ENCODE results near the gene OTUD3. TPM values are rescaled to one million over a fixed set of nuclear protein-coding genes. Genes with fewer than 3 reads are reported as not detected.

The OTUD3 gene
- total and polyA plus RNA-seq, 2 of the 13 experiments (the other 11 are each of a cell fraction or from before 2014, with no cell fraction given), result 5.2 to 7.5 TPM

DNA sequence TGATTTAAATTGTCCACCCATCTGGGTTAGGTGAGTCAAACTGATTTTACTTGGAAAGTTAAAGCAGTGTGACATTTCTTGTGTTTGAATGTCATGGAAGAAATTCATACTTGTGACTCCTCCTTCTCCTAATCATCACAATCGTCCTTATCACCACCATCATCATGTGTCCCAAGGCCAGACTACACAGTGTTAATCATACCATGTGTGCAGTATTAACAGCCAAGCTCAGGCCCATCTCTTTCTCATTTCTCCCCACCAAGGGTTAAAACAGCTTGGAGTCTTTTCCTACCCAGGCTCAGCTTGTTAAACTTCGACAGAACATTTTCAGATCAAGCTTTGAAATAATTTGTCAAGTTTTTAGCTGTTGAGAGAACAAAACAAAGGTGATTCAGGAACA lies 63.7 kb downstream of the OTUD3 start:
- ATAC-seq (no peak), DNase-seq (ENCODE audit: low spot score) (no peak), FAIRE-seq (no peak)
- ChIA-PET POLR2A (interaction anchor here (0.8 to 1.7 kb wide), 4 partner anchors 16 to 29 kb away, joined by 3 to 7 read pairs (median 3); no protein-coding TSS in a partner anchor), CTCF (ENCODE audit: low intra/inter-chr PET ratio, low total read pairs) (no interaction called here)
- no TSS peak for BruUV-seq (replicated peaks)
- H4K20me1 ChIP-seq (ENCODE audit: insufficient read depth, low read length), result no peaks in the 10 kb centered on the region
- in situ Hi-C loops (cut with HindIII; ENCODE audit: extremely low pct_ligation_motif_present, low pct_unique_long_range_greater_than_20kb) (no loop called here), intact Hi-C loops (cut with micrococcal nuclease; ENCODE audit: unreplicated experiment) (no loop called here)
- H3K9ac ChIP-seq (ENCODE audit: insufficient read depth, low read depth, low read length), result 0 out of 2 replicates have a peak overlapping the region, but pooled peaks have one; percentile 0
- H3K4me2 ChIP-seq (ENCODE audit: low read depth, low read length), result no peak overlapping the region
- peaks cover 28% of the 10 kb centered on the region for H3K4me1 ChIP-seq (ENCODE audit: insufficient read depth, low read length)
- no peaks in the 10 kb centered on the region for H3K79me2 ChIP-seq (ENCODE audit: insufficient read depth, low read length)
- H3K27me3 ChIP-seq (ENCODE audit: control insufficient read depth in 1 of 2, insufficient read depth in 2 of 2, low read length in 2 of 2), result no peaks in the 10 kb centered on the region
- TF ChIP-seq ZNF652 (CRISPR knock-in tag; IDR thresholded peaks at IDR 0.05; ENCODE audit: borderline replicate concordance, low read depth) (peak; percentile 84), KAT2B (IDR thresholded peaks at IDR 0.05; ENCODE audit: borderline replicate concordance, low read depth, low read length) (no peak), PHF21A (CRISPR knock-in tag; IDR thresholded peaks at IDR 0.05) (no peak), EED (CRISPR knock-in tag; IDR thresholded peaks at IDR 0.05) (no peak), FOSL1 (CRISPR knock-in tag; IDR thresholded peaks at IDR 0.05; ENCODE audit: borderline replicate concordance) (no peak), RBAK (CRISPR knock-in tag; IDR thresholded peaks at IDR 0.05) (no peak)
- TF ChIP-seq, protein P1, sequence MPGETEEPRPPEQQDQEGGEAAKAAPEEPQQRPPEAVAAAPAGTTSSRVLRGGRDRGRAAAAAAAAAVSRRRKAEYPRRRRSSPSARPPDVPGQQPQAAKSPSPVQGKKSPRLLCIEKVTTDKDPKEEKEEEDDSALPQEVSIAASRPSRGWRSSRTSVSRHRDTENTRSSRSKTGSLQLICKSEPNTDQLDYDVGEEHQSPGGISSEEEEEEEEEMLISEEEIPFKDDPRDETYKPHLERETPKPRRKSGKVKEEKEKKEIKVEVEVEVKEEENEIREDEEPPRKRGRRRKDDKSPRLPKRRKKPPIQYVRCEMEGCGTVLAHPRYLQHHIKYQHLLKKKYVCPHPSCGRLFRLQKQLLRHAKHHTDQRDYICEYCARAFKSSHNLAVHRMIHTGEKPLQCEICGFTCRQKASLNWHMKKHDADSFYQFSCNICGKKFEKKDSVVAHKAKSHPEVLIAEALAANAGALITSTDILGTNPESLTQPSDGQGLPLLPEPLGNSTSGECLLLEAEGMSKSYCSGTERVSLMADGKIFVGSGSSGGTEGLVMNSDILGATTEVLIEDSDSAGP (CRISPR knock-in tag; IDR thresholded peaks at IDR 0.05; ENCODE audit: borderline replicate concordance), result no peak
- H2AFZ ChIP-seq (ENCODE audit: low read length), result no peak overlapping the region
- no peak overlapping the region for H3K4me3 ChIP-seq (replicated peaks in 1 of 3; ENCODE audit: insufficient read depth in 1 of 3, low read depth in 2 of 3, low read length in 3 of 3)
- no peaks in the 10 kb centered on the region for H3K9me3 ChIP-seq (ENCODE audit: low read length)
- WGBS (ENCODE audit: low lambda C conversion rate), result 9% methylated on average over 2 of the region's 2 CpGs
- no peaks in the 10 kb centered on the region for H3K36me3 ChIP-seq (replicated peaks in 1 of 2; ENCODE audit: control insufficient read depth in 1 of 2, insufficient read depth in 2 of 2, low read length in 2 of 2)
- no peak overlapping the region for H3K27ac ChIP-seq (ENCODE audit: extremely low read length, insufficient read depth, low read length)

DNA sequence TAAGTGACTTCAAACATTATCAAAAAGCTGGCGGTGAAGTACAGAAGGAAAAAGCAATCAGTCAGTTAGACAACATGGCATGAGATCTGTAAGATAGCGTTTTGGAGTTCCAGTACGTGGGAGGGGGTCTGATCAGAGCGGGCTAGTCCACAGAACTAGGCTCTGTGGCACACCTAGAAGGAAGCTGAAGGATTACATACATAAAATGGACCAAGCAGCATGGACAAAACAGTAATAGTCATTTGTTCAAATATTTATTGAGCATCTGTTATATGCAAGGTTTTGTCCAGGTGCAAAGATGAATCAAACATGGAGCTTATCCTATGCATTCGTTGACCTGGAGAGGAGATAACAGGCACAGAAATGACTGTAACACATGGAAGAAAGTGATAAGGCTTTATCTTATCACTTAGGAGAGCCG lies 64.1 kb downstream of the OTUD3 start:
- ATAC-seq, result no peak
- WGBS (ENCODE audit: low lambda C conversion rate), result 13% methylated on average over 6 of the region's 6 CpGs
- POLR2A ChIA-PET, result interaction anchor here (0.8 to 1.7 kb wide), 4 partner anchors 17 to 29 kb away, joined by 3 to 7 read pairs (median 3); no protein-coding TSS in a partner anchor
- in situ Hi-C loops (cut with HindIII; ENCODE audit: extremely low pct_ligation_motif_present, low pct_unique_long_range_greater_than_20kb) (no loop called here), intact Hi-C loops (cut with micrococcal nuclease; ENCODE audit: unreplicated experiment) (no loop called here)
- H3K9ac ChIP-seq (ENCODE audit: insufficient read depth, low read depth, low read length), result no peak overlapping the region
- H3K4me3 ChIP-seq (replicated peaks in 1 of 3; ENCODE audit: insufficient read depth in 1 of 3, low read depth in 2 of 3, low read length in 3 of 3), result no peak overlapping the region
- no TSS peak for BruUV-seq (replicated peaks)
- no peaks in the 10 kb centered on the region for H3K27me3 ChIP-seq (ENCODE audit: control insufficient read depth in 1 of 2, insufficient read depth in 2 of 2, low read length in 2 of 2)
- CTCF ChIA-PET (ENCODE audit: low intra/inter-chr PET ratio, low total read pairs), result no interaction called here
- no peak overlapping the region for H2AFZ ChIP-seq (ENCODE audit: low read length)
- H3K4me2 ChIP-seq (ENCODE audit: low read depth, low read length), result no peak overlapping the region
- H3K36me3 ChIP-seq (replicated peaks in 1 of 2; ENCODE audit: control insufficient read depth in 1 of 2, insufficient read depth in 2 of 2, low read length in 2 of 2), result no peaks in the 10 kb centered on the region
- no peaks in the 10 kb centered on the region for H3K79me2 ChIP-seq (ENCODE audit: insufficient read depth, low read length)
- no peaks in the 10 kb centered on the region for H3K9me3 ChIP-seq (ENCODE audit: low read length)
- DNase-seq (ENCODE audit: low spot score), result peak; percentile 88
- FAIRE-seq, result peak; percentile 23
- peaks cover 26% of the 10 kb centered on the region for H3K4me1 ChIP-seq (ENCODE audit: insufficient read depth, low read length)
- H4K20me1 ChIP-seq (ENCODE audit: insufficient read depth, low read length), result no peaks in the 10 kb centered on the region
- H3K27ac ChIP-seq (ENCODE audit: extremely low read length, insufficient read depth, low read length), result no peak overlapping the region
- TF ChIP-seq ZNF644 (CRISPR knock-in tag; IDR thresholded peaks at IDR 0.05; ENCODE audit: low read depth) (0 out of 2 replicates have a peak, but pooled peaks have one; percentile 42), PTBP1 (IDR thresholded peaks at IDR 0.05; ENCODE audit: low read depth, low read length, poor library complexity, severe bottlenecking) (no peak), ZNF547 (CRISPR knock-in tag; IDR thresholded peaks at IDR 0.05) (no peak), ZNF577 (CRISPR knock-in tag; IDR thresholded peaks at IDR 0.05; ENCODE audit: borderline replicate concordance, low read depth) (no peak), ZNF816 (CRISPR knock-in tag; IDR thresholded peaks at IDR 0.05; ENCODE audit: borderline replicate concordance) (no peak), PHF21A (CRISPR knock-in tag; IDR thresholded peaks at IDR 0.05) (no peak)
- TF ChIP-seq, protein P2, sequence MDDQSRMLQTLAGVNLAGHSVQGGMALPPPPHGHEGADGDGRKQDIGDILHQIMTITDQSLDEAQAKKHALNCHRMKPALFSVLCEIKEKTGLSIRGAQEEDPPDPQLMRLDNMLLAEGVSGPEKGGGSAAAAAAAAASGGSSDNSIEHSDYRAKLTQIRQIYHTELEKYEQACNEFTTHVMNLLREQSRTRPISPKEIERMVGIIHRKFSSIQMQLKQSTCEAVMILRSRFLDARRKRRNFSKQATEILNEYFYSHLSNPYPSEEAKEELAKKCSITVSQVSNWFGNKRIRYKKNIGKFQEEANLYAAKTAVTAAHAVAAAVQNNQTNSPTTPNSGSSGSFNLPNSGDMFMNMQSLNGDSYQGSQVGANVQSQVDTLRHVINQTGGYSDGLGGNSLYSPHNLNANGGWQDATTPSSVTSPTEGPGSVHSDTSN (CRISPR knock-in tag; IDR thresholded peaks at IDR 0.05; ENCODE audit: borderline replicate concordance), result no peak
- TF ChIP-seq, protein P3, sequence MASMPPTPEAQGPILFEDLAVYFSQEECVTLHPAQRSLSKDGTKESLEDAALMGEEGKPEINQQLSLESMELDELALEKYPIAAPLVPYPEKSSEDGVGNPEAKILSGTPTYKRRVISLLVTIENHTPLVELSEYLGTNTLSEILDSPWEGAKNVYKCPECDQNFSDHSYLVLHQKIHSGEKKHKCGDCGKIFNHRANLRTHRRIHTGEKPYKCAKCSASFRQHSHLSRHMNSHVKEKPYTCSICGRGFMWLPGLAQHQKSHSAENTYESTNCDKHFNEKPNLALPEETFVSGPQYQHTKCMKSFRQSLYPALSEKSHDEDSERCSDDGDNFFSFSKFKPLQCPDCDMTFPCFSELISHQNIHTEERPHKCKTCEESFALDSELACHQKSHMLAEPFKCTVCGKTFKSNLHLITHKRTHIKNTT (CRISPR knock-in tag; IDR thresholded peaks at IDR 0.05), result no peak
